IMR-90 (cell line): Measurements from ENCODE around the gene TLX1. TPM values are rescaled to one million over a fixed set of nuclear protein-coding genes. Genes with fewer than 3 reads are reported as not detected.

Source experiments
- ATAC-seq: fragments of 200-7000 bp; cut with Tn5 transposase; 2 replicates; pipeline ENCODE4 v1.9.1; 2020; ENCODE audit warnings: low read depth, mild to moderate bottlenecking, moderate library complexity
- BruUV-seq: library from RNA; stranded (reverse); fragments of 400-500 nt; replicated peaks from 2 replicates; lab custom pipeline; 2021; lab: Mats Ljungman, UMichigan
- CTCF ChIA-PET: fragments of 300-600 bp; formaldehyde crosslinking; extraction: SDS; loops from one replicate; lab custom pipeline; 2021; ENCODE audit warnings: antibody characterized with exemption; lab: Yijun Ruan, JAX
- POLR2A ChIA-PET: fragments of 300-600 bp; sonication (Branson Sonifier 250); formaldehyde crosslinking; loops from one replicate; lab custom pipeline; 2022; ENCODE audit warnings: antibody characterized with exemption; ENCODE audit not compliant: unreplicated experiment; lab: Charles Lee
- DNase-seq: peaks from one replicate; pipeline ENCODE4 v3.0.0; 2013
- H2AFZ ChIP-seq: replicated peaks from 2 replicates; pipeline ENCODE3; 2013; ENCODE audit warnings: low read length, mild to moderate bottlenecking; ENCODE audit not compliant: poor library complexity
- H2AK5ac ChIP-seq: 2 replicates; pipeline ENCODE4 v1.6.1; 2013; ENCODE audit warnings: low read depth, low read length, inconsistent platforms
- H2AK9ac ChIP-seq: replicated peaks from 2 replicates; pipeline ENCODE3; 2013; ENCODE audit warnings: mild to moderate bottlenecking, low read depth, low read length, moderate library complexity; ENCODE audit not compliant: poor library complexity
- H2BK120ac ChIP-seq: 2 replicates; pipeline ENCODE4 v1.6.1; 2013; ENCODE audit warnings: low read depth, low read length, inconsistent platforms
- H2BK15ac ChIP-seq: 3 replicates; pipeline ENCODE4 v1.6.1; 2013; ENCODE audit warnings: low read depth, low read length, inconsistent platforms
- H2BK20ac ChIP-seq: 2 replicates; pipeline ENCODE4 v1.6.1; 2013; ENCODE audit warnings: low read depth, mild to moderate bottlenecking, inconsistent platforms, low read length, moderate library complexity
- H2BK5ac ChIP-seq: 2 replicates; pipeline ENCODE4 v1.6.1; 2013; ENCODE audit warnings: mild to moderate bottlenecking, low read depth, low read length, inconsistent platforms; ENCODE audit not compliant: poor library complexity, severe bottlenecking
- H3K14ac ChIP-seq: replicated peaks from 2 replicates; pipeline ENCODE4 v1.6.1; 2013; ENCODE audit warnings: low read depth, low read length, inconsistent platforms
- H3K18ac ChIP-seq: 2 replicates; pipeline ENCODE4 v1.6.1; 2013; ENCODE audit warnings: low read depth, low read length, control low read depth
- H3K23ac ChIP-seq: 2 replicates; pipeline ENCODE4 v1.6.1; 2013; ENCODE audit warnings: low read depth, low read length, inconsistent platforms
- H3K27ac ChIP-seq: 2 replicates; pipeline ENCODE4 v1.5.1; 2013; ENCODE audit warnings: mild to moderate bottlenecking, control low read depth, low read length; ENCODE audit not compliant: insufficient read depth
- H3K27me3 ChIP-seq: 2 replicates; pipeline ENCODE4 v1.6.1; 2013; ENCODE audit warnings: low read length; ENCODE audit not compliant: control insufficient read depth, insufficient read depth
- H3K36me3 ChIP-seq: 2 replicates; pipeline ENCODE4 v1.6.1; 2013; ENCODE audit warnings: low read length, mixed read lengths; ENCODE audit not compliant: control insufficient read depth, insufficient read depth
- H3K4ac ChIP-seq: 2 replicates; pipeline ENCODE4 v1.6.1; 2013; ENCODE audit warnings: low read depth, low read length, inconsistent platforms
- H3K4me1 ChIP-seq: 2 replicates; pipeline ENCODE4 v1.6.1; 2013; ENCODE audit warnings: low read length, mixed read lengths; ENCODE audit not compliant: control insufficient read depth, insufficient read depth
- H3K4me2 ChIP-seq: 2 replicates; pipeline ENCODE4 v1.6.1; 2013; ENCODE audit warnings: low read depth, mild to moderate bottlenecking, control low read depth, low read length, moderate library complexity
- H3K4me3 ChIP-seq: 2 replicates; pipeline ENCODE4 v1.5.1; 2013; ENCODE audit warnings: low read depth, mild to moderate bottlenecking, control low read depth, low read length, moderate library complexity; ENCODE audit not compliant: insufficient read depth
- H3K56ac ChIP-seq: 2 replicates; pipeline ENCODE4 v1.6.1; 2013; ENCODE audit warnings: low read length, inconsistent platforms; ENCODE audit not compliant: insufficient read depth; ENCODE audit errors: extremely low read depth
- H3K79me1 ChIP-seq, 2 experiments: 2 replicates each; pipeline ENCODE4 v1.6.1; 2013; ENCODE audit warnings: low read length in 2 of 2, inconsistent platforms in 1 of 2, low read depth in 1 of 2
- H3K9ac ChIP-seq: 2 replicates; pipeline ENCODE4 v1.6.1; 2013; ENCODE audit warnings: low read depth, low read length, control low read depth
- H3K9me1 ChIP-seq: 2 replicates; pipeline ENCODE4 v1.6.1; 2013; ENCODE audit warnings: low read length, inconsistent platforms; ENCODE audit not compliant: insufficient read depth
- H3K9me3 ChIP-seq: 2 replicates; pipeline ENCODE4 v1.6.1; 2013; ENCODE audit warnings: low read length; ENCODE audit not compliant: control insufficient read depth, insufficient read depth
- H4K20me1 ChIP-seq: 2 replicates; pipeline ENCODE4 v1.6.1; 2013; ENCODE audit warnings: low read length, inconsistent platforms; ENCODE audit not compliant: insufficient read depth
- H4K5ac ChIP-seq: 2 replicates; pipeline ENCODE4 v1.6.1; 2013; ENCODE audit warnings: mild to moderate bottlenecking, low read depth, low read length, control low read depth
- H4K8ac ChIP-seq, 2 experiments: 2 replicates each; pipeline ENCODE4 v1.6.1; 2013; ENCODE audit warnings: low read depth in 2 of 2, low read length in 2 of 2, control low read depth in 1 of 2, inconsistent platforms in 1 of 2
- H4K91ac ChIP-seq: 2 replicates; pipeline ENCODE4 v1.6.1; 2013; ENCODE audit warnings: low read depth, low read length, inconsistent platforms; ENCODE audit not compliant: insufficient read depth
- BHLHE40 ChIP-seq: fragments of 150-350 bp; IDR thresholded peaks from 2 replicates; pipeline ENCODE4 v1.6.1; 2016; ENCODE audit warnings: mild to moderate bottlenecking, low read depth, low read length
- CTCF ChIP-seq: conservative IDR thresholded peaks from 2 replicates; pipeline ENCODE4 v1.5.1; 2012; ENCODE audit warnings: mild to moderate bottlenecking, low read depth, low read length, improper control_type of control experiment
- ELK1 ChIP-seq: fragments of 150-350 bp; IDR thresholded peaks from 2 replicates; pipeline ENCODE4 v1.6.1; 2016; ENCODE audit warnings: low read depth, mild to moderate bottlenecking, low read length, moderate library complexity, borderline replicate concordance
- FOS ChIP-seq: fragments of 150-350 bp; IDR thresholded peaks from 2 replicates; pipeline ENCODE4 v1.6.1; 2016; ENCODE audit warnings: low read depth, low read length
- MAZ ChIP-seq: IDR thresholded peaks from 2 replicates; pipeline ENCODE4 v1.6.1; 2012; ENCODE audit warnings: low read depth, mild to moderate bottlenecking, low read length, improper control_type of control experiment, moderate library complexity, borderline replicate concordance
- MXI1 ChIP-seq: IDR thresholded peaks from 2 replicates; pipeline ENCODE4 v1.6.1; 2012; ENCODE audit warnings: low read depth, mild to moderate bottlenecking, low read length, moderate library complexity, borderline replicate concordance
- POLR2A ChIP-seq: IDR thresholded peaks from 2 replicates; pipeline ENCODE4 v1.6.1; 2012; ENCODE audit warnings: mild to moderate bottlenecking, low read depth, low read length
- RAD21 ChIP-seq: IDR thresholded peaks from 2 replicates; pipeline ENCODE4 v1.6.1; 2012; ENCODE audit warnings: low read length, improper control_type of control experiment
- RFX5 ChIP-seq: IDR thresholded peaks from 2 replicates; pipeline ENCODE4 v1.8.0; 2012; ENCODE audit warnings: low read depth, mild to moderate bottlenecking, low read length, moderate library complexity
- USF2 ChIP-seq: fragments of 150-350 bp; IDR thresholded peaks from 2 replicates; pipeline ENCODE4 v1.6.1; 2017; ENCODE audit warnings: mild to moderate bottlenecking, antibody characterized with exemption, low read length, low read depth
- WGBS, 2 experiments: methylation state at CpG; one replicate each; pipeline versions ENCODE4 v1.1.5 to v1.1.7; 2013; ENCODE audit warnings: missing lambda C conversion rate in 2 of 2; ENCODE audit not compliant: insufficient read length in 1 of 2; ENCODE audit errors: extremely low coverage in 2 of 2; 5-methylcytosine and 5-hydroxymethylcytosine counted together
- dilution Hi-C: fragments of 300-500 bp; cut with HindIII; formaldehyde crosslinking; loops from one replicate; pipeline ENCODE4 v1.14.3; 2018; ENCODE audit warnings: low sequenced_read_pairs; ENCODE audit not compliant: unreplicated experiment
- in situ Hi-C: fragments of 300-500 bp; cut with MboI; formaldehyde crosslinking; loops from 3 replicates; pipeline ENCODE4 v1.14.3; 2019; ENCODE audit warnings: low sequenced_read_pairs, inconsistent platforms, mixed read lengths
- intact Hi-C: fragments of 100-400 bp; cut with micrococcal nuclease; formaldehyde crosslinking; loops from 2 replicates; pipeline ENCODE4 v1.10.0; 2022
- polyA plus RNA-seq, 3 experiments: library from polyadenylated mRNA; depleted of rRNA; stranded (reverse); fragments of >200 nt; gene quantifications; 2 replicates each; pipeline ENCODE4 v1.2.3, GENCODE V29; 2012; ENCODE audit warnings: low replicate concordance in 1 of 3
- total RNA-seq: library from RNA; depleted of rRNA; stranded (reverse); fragments of >200 nt; gene quantifications from 2 replicates; pipeline ENCODE4 v1.2.3, GENCODE V29; 2012

Gene TLX1
- total and polyA plus RNA-seq, 2 of the 4 experiments (the other 2 are of a cell fraction) = not detected

- TF ChIP-seq POLR2A (no peak), RAD21 (no peak), MXI1 (no peak), MAZ (no peak), RFX5 (no peak), CTCF (no peak), USF2 (no peak), ELK1 (no peak), FOS (no peak), BHLHE40 (no peak)
- Histone ChIP-seq H2BK5ac (no peak overlapping the region), H4K20me1 (no peaks in the 10 kb centered on the region), H3K79me1 (no peaks in the 10 kb centered on the region), H3K9me1 (no peaks in the 10 kb centered on the region), H2AFZ (no peak overlapping the region), H2AK9ac (no peak overlapping the region), H4K8ac (no peak overlapping the region), H3K9ac (no peak overlapping the region), H3K9me3 (no peaks in the 10 kb centered on the region), H3K4me1 (0 out of 2 replicates have a peak, but pooled peaks cover 2% of the 10 kb centered on the region), H4K5ac (no peak overlapping the region), H3K4ac (no peak overlapping the region), H3K14ac (no peak overlapping the region), H3K27ac (no peak overlapping the region), H3K18ac (no peak overlapping the region), H3K27me3 (peaks cover 79% of the 10 kb centered on the region), H2BK20ac (no peak overlapping the region), H2BK120ac (no peak overlapping the region), H2BK15ac (no peak overlapping the region), H3K4me3 (no peak overlapping the region), H4K91ac (no peak overlapping the region), H3K23ac (no peak overlapping the region), H2AK5ac (no peak overlapping the region), H3K56ac (no peak overlapping the region), H3K36me3 (no peaks in the 10 kb centered on the region), H3K4me2 (no peak overlapping the region)
- ChIA-PET POLR2A (no interaction called here), CTCF (interaction anchor here (0.9 to 1.5 kb wide), 2 partner anchors 49 to 57 kb away, joined by 3 to 7 read pairs; no protein-coding TSS in a partner anchor)
- intact Hi-C loops = no loop called here
- ATAC-seq = no peak
- dilution Hi-C loops = no loop called here
- in situ Hi-C loops = no loop called here
- no TSS peak for BruUV-seq
- WGBS, 2 experiments = 7% methylated on average over 3 of the region's 9 CpGs; no CpG with 5 or more reads in 1 of the 2 experiments
- no peak for DNase-seq
Observed at GRCh38 chr10:101092881-101093354, 38.2 kb upstream of the TLX1 start.
